EL (cell line): ENCODE measurements around the gene CLIC4.
"Not testable (repeated sequence)": the region's sequence is repeated elsewhere in the genome, so short reads cannot be mapped to it uniquely, and the experiment has no call there.

Source experiments
- DNase-seq: peaks from one replicate; pipeline ENCODE4 v3.0.0-alpha.2; 2016

Gene CLIC4

DNA sequence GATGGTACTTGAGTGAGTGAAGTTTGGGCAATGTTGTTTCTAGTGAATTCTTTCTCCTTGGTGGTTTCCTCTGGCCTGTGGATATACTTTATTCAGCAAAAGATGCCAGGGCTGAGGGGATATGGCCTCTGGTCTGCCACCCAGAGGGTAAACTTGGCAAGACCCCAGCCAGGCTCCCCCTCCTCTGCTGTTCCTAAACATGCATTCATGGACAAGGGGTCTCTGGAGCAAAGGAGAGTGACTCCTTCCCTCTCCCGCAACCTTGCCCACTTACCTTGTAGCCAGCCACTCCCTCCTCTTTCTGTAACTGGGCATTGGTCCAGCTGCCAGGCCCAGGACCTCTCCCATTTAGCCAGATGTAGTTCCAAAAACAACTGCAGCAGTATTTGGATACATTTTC is 141.0 kb downstream of the CLIC4 start:
- no peak for DNase-seq

DNA sequence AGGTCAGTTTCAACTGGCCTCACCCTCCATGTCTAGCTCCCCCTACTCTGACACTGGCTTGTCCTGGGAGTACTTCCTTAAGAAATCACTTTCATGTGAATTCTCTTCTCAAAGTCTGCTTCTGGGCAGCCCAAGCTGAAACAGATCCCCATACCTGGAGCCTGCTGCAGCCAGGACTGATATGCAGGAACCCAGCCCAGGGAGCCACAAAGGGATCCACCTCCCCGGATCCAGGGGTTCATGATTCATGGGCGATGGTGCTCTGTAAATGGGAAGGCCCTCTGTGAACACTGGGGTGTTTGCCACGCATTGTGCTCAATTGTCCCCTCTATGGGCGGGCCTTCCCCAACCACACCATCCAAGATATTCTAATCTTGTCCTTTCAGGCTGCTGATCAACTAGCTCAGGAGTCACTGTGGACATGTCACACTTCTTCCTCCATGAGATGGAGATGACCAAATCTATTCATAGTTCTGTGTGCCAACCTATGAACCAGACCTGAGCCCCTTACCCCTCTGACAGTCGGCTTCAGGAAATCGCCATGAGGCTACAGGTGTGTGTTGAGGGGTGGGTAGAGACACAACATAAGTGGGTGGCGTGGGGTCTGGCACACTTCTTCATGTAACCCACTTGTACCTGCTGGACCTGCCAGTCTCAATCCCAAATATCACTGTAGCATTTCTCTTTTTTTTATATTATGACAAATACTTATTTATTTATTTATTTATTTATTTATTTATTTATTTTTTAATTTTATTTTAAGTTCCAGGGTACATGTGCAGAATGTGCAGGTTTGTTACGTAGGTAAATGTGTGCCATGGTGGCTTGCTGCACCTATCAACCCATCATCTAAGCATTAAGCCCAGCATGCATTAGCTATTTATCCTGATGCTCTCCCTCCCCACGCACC is 143.1 kb downstream of the CLIC4 start:
- no peak for DNase-seq

- peak; percentile 68 for DNase-seq
Measured at GRCh38 chr1:24888971-24889676, 143.9 kb downstream of the CLIC4 start.

DNA sequence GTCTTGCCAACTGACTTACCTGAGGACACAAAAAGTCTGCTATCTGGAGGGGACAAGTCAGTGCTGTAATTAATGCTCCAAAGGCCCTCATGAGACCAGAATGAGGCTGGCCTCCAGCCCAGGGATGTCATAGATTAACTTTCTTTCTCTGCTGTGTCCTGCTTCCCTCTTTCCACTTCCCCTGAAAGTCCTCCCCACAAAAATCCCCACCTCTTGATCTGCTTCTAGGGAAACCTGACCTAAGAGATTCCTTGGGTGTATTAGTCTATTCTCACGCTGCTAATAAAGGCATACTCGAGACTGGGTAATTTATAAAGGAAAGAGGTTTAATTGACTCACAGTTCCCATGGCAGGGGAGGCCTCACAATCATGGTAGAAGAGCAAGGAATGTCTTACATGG is 145.6 kb downstream of the CLIC4 start:
- no peak for DNase-seq

DNA sequence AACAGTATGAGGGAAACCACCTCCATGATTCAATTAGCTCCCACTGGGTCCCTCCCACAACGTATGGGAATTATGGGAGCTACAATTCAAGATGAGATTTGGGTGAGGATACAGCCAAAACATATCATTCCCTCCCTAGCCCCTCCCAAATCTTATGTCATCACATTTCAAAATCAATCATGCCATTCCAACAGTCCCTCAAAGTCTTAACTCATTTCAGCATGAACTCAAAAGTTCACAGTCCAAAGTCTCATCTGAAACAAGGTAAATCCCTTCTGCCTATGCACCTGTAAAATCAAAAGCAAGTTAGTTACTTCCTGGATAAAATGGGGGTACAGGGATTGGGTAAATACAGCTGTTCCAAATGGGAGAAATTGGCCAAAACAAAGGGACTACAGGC is 146.1 kb downstream of the CLIC4 start:
- not testable (repeated sequence) for DNase-seq

DNA sequence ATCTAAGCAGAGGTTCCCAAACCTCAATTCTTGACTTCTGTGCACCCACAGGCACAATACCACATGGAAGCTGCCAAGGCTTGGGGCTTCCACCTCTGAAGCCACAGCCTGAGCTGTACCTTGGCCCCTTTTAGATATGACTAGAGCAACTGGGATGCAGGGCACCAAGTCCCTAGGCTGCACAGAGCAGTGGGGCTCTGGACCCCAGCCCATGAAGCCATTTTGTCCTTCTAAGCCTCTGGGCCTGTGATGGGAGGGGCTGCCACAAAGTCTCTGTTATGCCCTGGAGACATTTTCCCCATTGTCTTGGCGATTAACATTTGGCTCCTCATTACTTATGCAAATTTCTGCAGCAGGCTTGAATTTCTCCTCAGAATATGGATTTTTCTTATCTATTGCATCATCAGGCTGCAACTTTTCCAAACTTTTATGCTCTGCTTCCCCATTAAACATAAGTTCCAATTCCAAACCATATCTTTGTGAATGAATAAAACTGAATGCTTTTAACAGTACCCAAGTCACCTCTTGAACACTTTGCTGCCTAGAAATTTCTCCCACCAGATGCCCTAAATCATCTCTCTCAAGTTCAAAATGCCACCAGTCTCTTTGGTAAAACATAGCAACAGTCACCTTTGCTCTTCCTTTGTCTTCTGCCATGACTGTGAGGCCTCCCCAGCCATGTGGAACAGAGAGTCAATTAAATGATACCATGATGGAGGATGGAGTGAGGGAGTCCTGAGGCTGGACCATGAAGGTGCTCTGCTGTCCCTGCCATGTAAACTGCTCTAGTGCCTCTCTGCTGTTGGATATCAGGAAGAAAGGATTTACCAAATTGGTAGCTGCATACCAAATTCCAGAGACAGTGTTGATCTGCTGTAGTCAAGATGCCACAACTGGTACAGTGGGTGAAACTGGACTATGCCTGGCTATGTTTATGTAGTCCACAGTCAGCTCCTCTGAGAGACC is 147.2 kb downstream of the CLIC4 start:
- no peak for DNase-seq

DNA sequence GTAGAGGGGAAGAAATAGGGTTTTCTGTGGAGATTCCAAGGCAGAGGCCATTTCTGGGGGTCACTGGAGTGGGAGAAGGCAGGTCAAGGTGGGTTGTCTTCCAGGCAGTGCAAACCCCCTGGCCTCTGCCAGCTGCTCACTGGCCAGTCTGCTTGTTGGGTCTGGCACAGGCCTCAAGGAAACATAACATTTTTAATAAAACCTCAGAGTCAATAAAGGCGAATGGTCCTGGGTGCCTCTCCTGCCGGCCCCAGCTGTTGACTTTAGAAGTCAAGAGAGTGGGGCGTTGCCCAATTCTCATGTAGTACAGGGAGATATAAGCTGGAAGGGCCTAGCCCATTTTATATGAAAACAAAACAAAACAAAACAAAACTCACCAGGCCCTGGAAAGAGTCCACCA is 148.2 kb downstream of the CLIC4 start:
- DNase-seq: no peak
